GM19372 (cell line): ENCODE results near the gene CD247.

Experiments used
- ATAC-seq: cut with Tn5 transposase; IDR thresholded peaks from one replicate; pipeline ENCODE4 v1.9.1; 2021; ENCODE audit warnings: mild to moderate bottlenecking, low read depth, moderate library complexity; ENCODE audit not compliant: unreplicated experiment

CD247 gene

DNA sequence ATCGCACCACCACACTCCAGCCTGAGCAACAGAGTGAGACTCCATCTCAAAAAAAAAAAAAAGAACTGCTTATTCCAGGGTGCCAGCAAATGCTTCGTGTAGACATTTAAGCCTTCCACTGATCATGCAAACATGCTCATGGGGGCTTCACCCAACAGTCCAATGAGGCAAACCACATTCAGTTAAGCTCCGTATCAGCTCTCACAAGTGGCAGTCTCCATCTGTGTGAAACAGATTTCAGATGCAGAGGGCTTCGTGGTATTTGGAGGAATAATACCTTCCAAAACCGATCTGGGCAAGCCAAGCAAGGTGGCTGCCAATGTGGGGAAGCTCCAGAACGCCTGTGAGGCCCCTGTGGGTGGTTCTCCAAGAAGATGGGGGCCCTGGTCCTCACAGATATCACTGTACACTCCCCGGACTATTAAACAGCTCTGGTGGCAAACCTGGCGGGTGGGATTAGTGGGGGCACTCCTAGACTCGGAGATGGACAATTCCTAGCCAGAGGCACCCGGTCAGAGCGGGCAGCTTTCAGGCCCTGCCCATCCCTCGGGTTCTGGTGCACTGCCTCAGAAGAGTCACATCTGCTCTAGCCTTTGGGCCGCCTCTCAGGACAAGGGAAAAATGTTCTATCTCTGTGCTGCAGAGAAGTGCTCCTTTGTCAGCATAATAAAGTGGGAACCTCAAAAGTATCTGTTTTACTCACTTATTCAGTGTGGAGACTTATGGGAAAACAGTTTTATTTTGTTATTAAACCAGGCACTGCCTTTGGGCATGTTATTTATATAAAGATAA lies 25.1 kb upstream of the CD247 start:
- ATAC-seq, result no peak

DNA sequence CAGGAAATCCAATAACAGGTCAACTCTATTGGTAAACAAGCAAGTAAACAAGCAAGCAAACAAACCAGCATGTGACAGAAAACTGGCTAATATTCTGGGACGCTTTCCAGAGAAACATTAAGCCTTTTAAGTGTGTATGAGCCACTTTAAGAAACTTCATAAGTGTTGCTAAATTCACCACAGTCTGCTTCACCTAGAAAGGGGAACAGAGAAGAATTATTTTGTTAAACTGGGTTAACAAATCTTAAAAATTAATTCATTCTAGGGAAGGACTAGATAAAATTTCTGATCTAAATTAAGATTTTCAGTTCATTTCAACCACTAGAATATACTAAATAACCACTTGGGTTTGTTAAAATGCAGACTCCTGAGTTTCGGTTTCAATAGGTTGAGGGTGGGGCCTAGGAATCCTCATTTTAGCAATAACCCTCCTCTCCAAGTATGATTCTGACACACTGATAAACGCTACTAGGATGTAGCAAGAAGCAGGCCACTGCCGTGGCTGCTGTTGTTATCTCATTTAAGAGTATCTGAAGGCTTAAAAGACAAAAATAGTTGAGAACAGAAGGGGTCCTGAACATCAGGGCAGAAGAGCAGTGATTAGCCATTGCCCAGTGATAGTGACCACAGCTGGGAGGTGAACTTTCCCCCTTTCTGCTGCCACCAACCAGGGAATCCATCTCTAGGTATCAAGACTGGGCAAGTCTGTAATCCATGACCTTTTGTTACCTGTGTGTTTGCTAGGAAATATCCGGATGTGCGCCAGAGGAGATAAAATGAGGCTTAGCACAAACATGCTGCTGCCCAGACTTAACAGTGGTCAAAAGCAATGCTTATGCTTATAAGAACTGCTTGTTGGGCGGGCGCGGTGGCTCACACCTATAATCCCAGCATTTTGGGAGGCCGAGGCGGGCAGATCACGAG lies 24.0 kb upstream of the CD247 start:
- no peak for ATAC-seq

DNA sequence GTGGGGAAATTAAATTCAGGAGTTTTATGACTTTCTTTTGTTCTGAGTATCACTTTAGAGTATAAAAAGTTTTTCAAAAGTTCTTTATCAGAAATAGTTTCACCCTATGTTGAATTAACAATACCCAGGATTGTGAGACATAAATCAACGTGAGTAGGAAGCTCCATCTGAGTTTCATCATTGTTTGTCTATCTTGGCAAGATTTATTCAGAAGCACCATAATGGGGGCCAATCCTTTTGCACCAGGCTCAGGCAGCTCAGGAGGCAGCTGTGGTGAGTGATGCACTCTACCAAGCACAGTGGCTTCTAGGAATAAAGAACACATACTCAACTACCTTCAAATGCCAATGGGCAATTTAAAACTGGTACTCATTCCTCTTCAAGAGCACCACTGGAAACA lies 23.3 kb upstream of the CD247 start:
- ATAC-seq, result no peak

DNA sequence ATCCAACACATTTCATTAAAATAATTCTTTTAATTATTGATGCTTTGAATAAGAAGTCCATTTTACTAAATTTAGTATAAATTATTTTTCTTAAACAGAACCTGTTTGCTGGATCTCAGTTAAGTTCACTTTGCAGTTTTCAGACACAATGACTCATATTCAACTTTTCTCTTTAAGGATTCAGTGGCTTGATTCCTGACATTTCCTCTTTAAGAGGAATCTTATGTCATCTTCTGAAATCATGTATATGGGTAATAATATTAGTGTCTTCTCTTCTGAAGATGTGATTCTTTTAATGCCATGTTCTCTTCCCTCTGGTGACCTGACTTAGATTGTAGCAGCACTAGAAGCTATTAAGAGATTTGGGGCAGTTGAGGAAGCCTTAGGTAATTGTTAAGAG lies 22.7 kb upstream of the CD247 start:
- no peak for ATAC-seq

DNA sequence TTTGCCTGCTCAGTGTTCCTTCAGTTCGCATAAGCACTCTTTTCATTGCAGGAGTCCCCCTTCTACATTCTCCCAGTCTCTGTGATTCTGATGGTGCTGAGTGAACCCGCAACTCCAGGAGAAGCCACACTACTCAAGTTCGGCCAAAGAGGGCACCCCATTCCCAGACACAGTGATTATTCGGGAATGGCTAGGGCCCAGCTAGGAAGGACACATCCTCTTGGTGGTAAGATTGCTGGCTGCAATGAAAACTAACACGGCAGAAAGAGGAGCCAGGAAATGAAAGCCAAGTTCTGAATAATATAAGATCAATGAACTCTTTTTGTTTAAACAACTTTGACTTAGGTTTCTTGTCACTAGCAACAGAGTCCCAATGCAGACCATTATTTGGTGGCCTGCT lies 20.3 kb upstream of the CD247 start:
- no peak for ATAC-seq

DNA sequence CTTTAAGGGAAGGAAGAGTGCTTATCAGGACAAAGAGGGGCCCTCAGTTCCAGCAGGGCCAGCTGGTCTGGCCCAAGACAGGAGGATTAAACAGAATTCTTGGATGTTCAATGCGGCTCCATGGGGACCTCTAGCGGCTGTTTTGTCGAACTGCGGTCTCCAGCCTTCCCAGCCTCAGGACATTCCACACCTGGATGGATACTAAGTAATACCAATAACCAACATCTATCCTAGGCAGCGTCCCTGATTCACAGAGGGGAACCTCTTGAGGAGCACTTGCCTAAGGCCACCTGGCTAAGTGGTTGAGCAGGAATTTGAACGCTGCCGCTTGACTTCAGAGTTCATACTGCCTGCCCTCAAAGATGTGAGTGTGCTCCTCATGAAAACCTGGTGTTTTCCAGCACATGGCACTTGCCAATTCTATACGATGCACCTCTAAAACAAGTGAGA lies 15.5 kb upstream of the CD247 start:
- ATAC-seq, result no peak

DNA sequence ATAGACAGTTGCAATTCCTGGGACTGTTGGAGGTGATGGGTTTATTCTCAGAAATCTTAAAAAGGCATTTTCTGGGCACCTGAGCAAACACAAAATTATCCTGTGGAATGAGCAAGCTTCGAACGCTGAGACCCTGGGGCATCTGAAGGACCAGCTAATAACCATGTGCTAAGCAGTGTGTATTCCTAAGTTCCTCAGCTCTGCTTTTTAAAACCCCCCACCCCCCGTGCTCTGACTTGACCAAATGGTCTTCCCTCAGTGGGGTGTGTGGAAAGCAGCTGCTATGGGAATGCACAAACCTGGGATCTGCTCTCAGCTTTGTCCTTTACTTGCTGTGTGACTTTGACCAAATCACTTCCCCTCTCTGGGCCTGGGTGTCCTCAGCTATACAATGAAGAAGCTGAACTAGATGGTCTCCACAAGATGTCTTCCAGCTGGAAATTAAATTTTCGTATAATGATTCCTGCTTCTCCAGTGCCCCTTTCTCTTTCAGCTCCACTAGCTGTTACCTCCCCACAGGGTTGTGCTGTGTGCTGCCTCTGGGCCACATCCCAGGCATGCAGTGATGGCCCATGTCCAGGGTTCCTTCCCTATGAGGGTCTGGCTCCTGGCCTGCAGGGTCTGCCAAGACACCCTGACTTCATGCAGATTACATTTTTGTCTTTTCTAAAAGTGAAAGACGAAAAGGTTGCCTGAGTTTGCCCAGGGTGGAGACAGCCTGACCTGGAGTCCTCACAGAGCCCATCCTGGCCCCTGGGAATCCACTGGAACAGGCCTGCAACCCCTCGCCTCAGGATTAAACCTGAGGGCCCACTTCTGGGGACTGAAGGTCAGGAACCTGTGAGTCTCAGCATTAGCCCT lies 14.9 kb upstream of the CD247 start:
- ATAC-seq, result no peak

DNA sequence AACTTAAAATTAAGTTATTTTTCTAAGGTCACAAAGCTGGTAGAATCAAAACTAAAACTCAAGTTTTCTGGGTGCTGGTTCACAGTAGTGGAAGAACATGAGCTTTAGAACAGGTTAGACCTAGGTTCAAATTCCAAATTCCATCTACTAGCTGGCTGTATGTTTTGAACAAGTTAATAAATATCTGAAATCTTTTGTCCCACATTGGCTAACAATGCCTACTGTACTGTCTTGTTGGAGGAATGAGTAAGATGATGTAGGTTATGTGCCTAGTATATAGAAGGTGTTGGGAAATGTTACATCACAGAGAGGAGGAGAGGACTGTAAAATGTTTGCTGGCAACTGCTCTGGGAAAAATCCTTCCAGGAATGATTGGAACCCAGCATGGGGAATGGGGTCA lies 14.0 kb upstream of the CD247 start:
- ATAC-seq, result no peak

DNA sequence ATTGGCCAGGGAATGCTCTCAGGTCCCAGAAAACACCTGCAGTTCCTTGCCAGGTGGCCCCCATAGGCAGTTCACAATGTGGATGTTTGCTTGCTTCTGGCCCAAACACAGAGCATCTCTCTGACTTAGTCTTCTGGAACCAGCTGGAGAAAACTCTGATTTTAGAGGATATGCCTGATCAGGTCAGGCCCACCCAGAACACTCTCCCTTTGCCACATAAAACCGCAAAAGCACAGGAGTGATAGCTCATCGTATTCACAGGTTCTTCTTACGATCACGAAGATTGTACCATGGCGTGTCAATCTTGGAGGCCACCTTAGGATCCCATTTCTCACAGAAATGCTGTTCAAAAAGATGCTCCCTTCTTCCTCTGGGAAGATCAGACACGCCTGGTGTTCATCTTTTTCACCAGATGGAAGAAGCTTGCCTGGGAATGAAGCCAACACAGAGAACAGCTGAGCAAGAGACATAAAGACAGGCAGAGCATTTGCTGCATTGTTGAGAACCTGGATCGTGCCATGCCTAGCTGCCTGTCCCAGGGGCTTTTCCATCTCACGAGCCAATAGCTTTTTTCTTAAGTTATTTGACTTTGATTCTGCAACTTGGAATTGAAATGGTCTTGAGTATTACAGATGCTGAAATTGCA lies 11.6 kb upstream of the CD247 start:
- no peak for ATAC-seq

DNA sequence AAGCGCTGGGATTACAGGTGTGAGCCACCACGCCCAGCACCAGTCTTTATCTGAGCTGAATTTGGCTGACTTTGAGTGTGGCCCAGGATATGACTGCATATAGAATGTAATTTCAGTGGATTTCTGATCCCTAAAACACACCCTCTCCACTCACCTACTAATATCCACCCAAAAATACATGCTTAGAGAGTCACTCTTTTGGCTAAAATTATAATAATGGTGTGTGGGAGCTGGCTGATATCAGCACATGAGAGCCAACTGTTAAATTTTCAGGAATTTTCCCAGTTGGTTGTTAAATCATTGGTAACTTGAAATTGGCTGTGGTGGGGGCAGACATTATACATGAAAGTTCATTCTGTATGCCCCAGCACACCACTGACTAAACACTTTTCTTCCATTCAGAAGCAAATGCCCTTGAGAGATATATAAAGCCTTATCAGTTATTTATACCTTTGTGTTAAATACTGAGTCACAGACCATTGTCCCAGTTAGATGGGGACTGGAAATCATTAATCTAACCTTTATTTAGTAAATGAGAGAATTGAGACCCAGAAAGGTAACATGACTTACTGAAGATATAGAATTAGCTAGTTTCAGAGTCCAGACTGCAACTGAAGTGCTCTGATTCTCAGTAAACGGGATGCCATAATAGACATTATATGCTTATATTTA lies 9.9 kb upstream of the CD247 start:
- no peak for ATAC-seq

DNA sequence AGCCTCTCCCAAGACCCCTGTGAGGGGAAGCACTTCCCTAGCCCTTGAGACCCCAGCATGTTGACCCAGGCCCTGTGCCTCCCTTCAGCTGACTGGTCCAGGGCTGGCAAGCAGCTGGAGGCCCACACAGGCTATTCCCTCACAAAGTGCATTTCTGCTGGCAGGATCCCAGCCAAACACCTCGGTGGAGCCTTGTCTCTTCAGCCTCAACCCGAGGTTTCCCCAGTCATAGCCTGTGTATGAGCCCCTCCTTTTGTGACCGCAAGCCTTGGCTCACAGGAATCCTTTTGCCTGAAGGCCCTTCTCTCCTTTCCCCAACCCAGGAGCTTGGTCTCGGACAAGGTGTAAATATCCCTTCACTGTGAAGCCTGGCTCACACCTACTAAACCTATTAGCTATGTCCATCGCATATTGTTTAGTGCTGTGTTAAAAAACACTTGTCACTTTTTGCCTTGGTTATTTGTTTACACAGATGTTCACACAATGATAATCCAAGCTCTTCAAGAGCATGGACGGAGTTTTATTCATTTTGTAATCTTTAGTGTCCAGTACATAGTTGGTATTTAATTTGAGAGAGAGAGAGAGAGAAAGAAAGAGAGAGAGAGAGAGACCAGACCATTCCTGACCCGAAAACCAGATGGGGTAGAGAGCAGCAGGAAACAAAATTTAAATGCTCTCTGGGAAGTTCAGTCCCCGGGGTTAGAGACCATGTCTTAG lies 8.5 kb upstream of the CD247 start:
- ATAC-seq, result no peak

DNA sequence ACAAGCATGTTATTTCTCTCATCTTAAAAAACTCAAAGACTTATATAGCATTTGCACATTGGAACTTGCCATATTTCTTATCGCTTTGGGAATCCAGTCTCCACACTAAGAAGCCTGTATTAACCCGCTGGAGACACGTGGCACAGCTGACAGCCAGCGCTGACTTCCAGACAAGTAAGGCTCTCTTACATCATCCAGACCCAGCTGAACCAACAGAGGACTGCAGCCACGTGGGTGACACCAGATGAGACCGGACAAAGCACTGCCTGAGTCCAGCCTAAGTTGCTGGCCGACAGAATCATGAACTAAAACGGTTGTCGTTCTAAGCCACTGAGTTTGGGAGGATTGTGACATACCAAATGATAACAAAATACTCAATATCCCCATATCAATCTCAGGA lies 6.3 kb upstream of the CD247 start:
- ATAC-seq, result no peak

DNA sequence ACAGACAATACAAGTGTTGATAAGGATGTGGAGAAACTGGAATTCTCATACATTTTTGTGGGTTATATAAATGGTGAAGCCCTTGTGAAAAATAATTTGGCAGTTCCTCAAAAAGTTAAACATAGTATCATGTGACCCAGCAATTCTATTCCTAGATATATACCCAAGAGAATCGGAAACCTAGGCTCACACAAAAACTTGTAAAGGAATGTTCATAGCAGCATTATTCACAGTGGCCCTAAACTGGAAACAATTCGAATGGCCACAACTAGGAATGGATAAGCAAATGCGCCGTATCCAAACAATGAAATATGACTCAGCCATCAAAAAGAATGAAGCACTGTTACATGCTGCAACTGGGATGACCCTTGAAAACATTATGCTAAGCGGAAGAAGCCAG lies 3.9 kb upstream of the CD247 start:
- no peak for ATAC-seq

DNA sequence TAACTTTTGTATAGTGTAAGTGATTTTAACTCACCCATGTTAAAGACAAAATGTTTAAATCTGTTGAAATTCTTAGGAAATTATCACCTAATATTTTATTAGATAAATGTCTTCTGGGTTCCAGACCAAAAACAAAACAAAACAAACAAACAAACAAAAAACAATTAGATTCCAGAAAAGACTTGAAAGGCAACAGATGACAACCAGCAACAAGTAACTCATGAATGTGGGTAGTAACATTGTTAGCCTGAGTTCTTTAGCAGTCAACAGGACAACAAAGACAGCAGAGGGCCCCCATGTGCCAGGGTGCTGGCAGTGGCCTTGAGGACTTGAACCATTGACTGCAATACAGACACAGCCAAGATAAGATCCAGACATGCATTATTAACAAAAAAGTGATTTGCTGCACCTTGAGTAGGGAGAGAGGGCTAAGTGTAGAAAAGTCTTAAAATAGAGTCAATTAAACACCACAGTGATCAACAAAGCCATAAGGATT lies 2.4 kb upstream of the CD247 start:
- ATAC-seq, result no peak

DNA sequence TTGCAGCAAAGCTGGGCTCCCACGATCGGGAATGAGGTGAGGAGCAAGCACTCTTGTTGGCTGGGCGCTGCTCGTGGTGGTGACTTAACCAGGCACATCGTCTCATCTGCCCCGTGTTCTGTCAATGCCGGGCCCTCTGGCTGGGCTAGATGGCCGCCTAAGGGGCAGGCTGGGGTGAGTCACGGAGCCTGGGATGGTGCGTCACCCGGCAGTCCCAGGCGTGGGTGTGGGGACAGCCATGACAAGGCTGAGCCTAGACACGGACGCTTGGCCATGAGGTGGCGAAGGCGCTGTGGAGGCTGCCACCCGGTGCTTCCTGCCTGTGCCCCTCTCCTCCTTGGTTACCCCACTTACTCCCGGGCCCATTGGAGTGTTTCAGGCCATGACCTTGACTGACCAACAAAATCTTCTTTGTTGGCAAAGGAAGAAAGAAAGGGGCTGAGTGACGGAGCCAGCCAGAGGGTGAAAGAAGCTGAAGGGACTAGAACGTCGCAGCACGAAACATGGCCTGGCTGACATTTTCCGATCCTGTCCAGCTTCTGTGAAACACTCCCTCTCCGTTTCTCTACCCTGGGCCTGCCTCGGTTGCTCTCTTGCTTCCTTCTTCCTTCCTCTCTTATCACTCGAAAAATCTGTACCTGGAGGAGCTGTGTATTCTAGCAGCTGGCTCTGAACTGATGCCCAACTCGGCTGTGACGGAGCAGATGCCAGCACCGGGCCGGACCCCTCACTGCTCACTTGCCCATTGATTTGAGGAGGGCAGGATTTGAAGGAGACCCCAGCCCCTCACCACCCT lies 596 bp downstream of the CD247 start:
- no peak for ATAC-seq

DNA sequence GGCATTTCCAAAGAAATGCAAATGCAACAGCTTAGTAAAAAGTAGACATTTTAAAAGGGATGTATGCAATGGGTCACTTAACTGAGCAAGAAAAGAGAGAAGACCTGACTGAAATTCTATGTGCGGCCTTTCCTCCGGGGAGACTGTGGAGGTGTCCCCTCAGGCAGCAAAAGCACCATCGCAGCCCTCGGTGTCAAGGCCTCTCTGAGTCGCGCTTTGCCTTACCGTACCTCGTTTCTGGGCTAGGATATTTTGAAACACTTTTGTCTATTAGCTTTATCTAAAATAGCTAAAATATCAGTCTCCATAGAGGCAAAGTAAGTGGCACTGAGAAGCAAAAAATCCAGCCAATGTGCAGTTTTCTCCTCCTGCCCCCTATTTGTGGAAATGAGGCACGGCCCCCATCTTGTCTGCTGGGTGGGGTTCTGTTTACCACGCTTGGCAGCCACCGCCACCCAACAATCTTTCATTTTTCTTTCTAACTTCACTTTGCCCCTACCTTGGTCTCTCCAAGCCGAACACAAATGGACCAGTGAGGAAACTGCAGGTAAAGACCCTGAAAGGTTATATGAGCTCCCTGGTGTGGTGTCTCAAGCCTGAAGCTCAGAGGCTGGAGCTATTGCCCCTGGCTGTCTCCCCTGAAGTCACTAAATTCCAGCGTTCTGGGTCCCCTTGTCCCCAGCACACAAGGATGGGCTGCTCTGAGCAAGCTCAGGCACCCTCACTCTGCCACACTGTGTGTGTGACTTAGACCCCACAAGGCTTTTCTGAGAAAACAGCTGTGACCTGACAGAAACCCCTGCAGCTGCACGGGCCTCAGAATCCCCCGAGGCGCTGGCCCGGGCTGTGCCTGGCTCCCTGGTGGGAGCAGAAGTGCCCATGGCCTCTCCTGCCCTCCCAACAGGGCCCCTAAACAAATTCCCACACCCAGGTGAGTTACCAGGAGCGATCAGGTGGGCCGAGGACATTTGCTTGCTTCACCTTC lies 1.6 kb downstream of the CD247 start:
- no peak for ATAC-seq

DNA sequence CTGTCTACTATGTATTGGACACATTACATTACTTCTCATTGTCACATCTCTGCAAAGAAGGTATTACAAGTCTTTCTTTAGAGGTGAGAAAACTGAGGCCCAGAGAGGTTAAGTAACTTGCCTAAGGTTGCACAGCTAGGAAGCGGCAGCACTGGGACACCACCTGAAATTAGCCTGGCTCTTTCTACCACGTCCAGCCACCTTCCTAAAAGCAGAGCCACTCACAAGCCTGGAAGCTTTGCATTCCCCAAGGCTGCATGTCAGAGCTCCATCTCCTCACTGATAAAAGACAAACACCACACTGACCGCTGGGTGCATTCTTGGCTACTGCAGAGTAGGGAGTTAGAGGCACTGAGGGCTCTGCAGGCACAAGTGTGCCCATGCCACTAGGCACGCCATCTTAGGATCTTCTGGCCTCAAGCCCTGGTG lies 2.4 kb downstream of the CD247 start:
- no peak for ATAC-seq
